Small intestine (tissue), 7 donors: ENCODE results near the gene CHRDL1. TPM values are rescaled to one million over a fixed set of nuclear protein-coding genes. Genes with fewer than 3 reads are reported as not detected.

Experiments
- DNase-seq, 2 donors: peaks; one replicate each; pipeline versions ENCODE4 v3.0.0 to v3.0.0-alpha.2; 2013
- FAIRE-seq: peaks from 2 replicates; lab custom pipeline; 2012; peaks lifted over from hg19 to GRCh38; lab: Jason Lieb, UNC
- H3K27ac ChIP-seq, 3 donors: one replicate each; pipeline ENCODE4 v1.5.1; 2013; ENCODE audit warnings: low read length in 2 of 3, mild to moderate bottlenecking in 2 of 3, control low read depth in 1 of 3, inconsistent platforms in 1 of 3, low read depth in 1 of 3, moderate library complexity in 1 of 3
- H3K27me3 ChIP-seq, 3 donors: one replicate each; pipeline ENCODE4 v1.6.1; 2013; ENCODE audit warnings: low read length in 3 of 3, inconsistent platforms in 1 of 3; ENCODE audit not compliant: control insufficient read depth in 3 of 3, insufficient read depth in 3 of 3
- H3K36me3 ChIP-seq, 3 donors: one replicate each; pipeline ENCODE4 v1.6.1; 2013; ENCODE audit warnings: low read length in 3 of 3, inconsistent platforms in 1 of 3, low read depth in 1 of 3, mild to moderate bottlenecking in 1 of 3, moderate library complexity in 1 of 3; ENCODE audit not compliant: control insufficient read depth in 3 of 3, insufficient read depth in 2 of 3
- H3K4me1 ChIP-seq, 3 donors: one replicate each; pipeline ENCODE4 v1.6.1; 2013; ENCODE audit warnings: low read length in 2 of 3, inconsistent platforms in 1 of 3, low read depth in 1 of 3, mild to moderate bottlenecking in 1 of 3, moderate library complexity in 1 of 3; ENCODE audit not compliant: control insufficient read depth in 3 of 3, insufficient read depth in 2 of 3
- H3K4me3 ChIP-seq, 3 donors: one replicate each; pipeline ENCODE4 v1.5.1; 2013; ENCODE audit warnings: low read length in 3 of 3, control low read depth in 1 of 3, inconsistent platforms in 1 of 3, low read depth in 1 of 3, mild to moderate bottlenecking in 1 of 3, moderate library complexity in 1 of 3
- H3K9me3 ChIP-seq, 2 donors: one replicate each; pipeline ENCODE4 v1.6.1; 2013; ENCODE audit warnings: low read depth in 1 of 2, low read length in 1 of 2; ENCODE audit not compliant: control insufficient read depth in 2 of 2, insufficient read depth in 1 of 2
- WGBS, 3 donors: extraction: QIAGEN DNeasy Blood & Tissue Kit; methylation state at CpG; one replicate each; pipeline ENCODE4 v1.1.7; 2013; 5-methylcytosine and 5-hydroxymethylcytosine counted together
- polyA plus RNA-seq, 4 donors: library from polyadenylated mRNA; stranded (reverse) in 3 of 4; unstranded in 1 of 4; fragments of 200-250 nt in 3 of 4; fragments of 120-200 nt in 1 of 4; gene quantifications; one replicate each; pipeline versions ENCODE4 v1.2.1 to v1.2.3, GENCODE V29; 2013
- donor health status: healthy with polysubstance abuse.
- donor health status: control.
- donor health status: control.
- donor health status: Bipolar disorder and iron deficiency.
- donor health status: healthy.

CHRDL1 gene
- polyA plus RNA-seq, 4 donors, result 0.45 to 26.9 (median 1.1) TPM

- no peak for FAIRE-seq
- H3K27me3 ChIP-seq, result no peaks in the 10 kb centered on the region
These were observed 96.9 kb downstream of the CHRDL1 start for GRCh38 chrX:110698696-110699095.

GRCh38 chrX:110692866-110693265 lies 102.8 kb downstream of the CHRDL1 start:
- Histone ChIP-seq H3K27me3 (no peaks in the 10 kb centered on the region), H3K36me3 (no peaks in the 10 kb centered on the region), H3K27ac (no peak overlapping the region), H3K9me3 (no peaks in the 10 kb centered on the region), H3K4me3 (no peak overlapping the region), H3K4me1 (no peaks in the 10 kb centered on the region)
- DNase-seq (no peak), FAIRE-seq (no peak)
- 19 to 36% (median 28%) methylated on average over 4 of the region's 4 CpGs for WGBS, 3 donors

More at GRCh38 chrX:110698696-110699095, 96.9 kb downstream of the CHRDL1 start:
- Histone ChIP-seq H3K36me3 (no peaks in the 10 kb centered on the region), H3K27ac (no peak overlapping the region), H3K4me1 (no peaks in the 10 kb centered on the region), H3K4me3 (no peak overlapping the region), H3K9me3 (no peaks in the 10 kb centered on the region)
- DNase-seq, result no peak

- FAIRE-seq (no peak), DNase-seq (no peak)
- Histone ChIP-seq H3K36me3 (no peaks in the 10 kb centered on the region), H3K27ac (no peak overlapping the region), H3K27me3 (no peaks in the 10 kb centered on the region), H3K4me3 (no peak overlapping the region), H3K9me3 (no peaks in the 10 kb centered on the region), H3K4me1 (no peaks in the 10 kb centered on the region)
- 75 to 88% (median 75%) methylated on average over 1 of the region's 1 CpG for WGBS, 3 donors
These were observed 104.2 kb downstream of the CHRDL1 start for GRCh38 chrX:110691446-110691845.

- H3K27me3 ChIP-seq, result no peaks in the 10 kb centered on the region
- no peak for FAIRE-seq
- H3K9me3 ChIP-seq, result no peaks in the 10 kb centered on the region
- no peak overlapping the region for H3K27ac ChIP-seq
- 43 to 76% (median 60%) methylated on average over 3 of the region's 3 CpGs for WGBS, 3 donors
- no peak for DNase-seq
- no peaks in the 10 kb centered on the region for H3K36me3 ChIP-seq
- H3K4me3 ChIP-seq, result no peak overlapping the region
- no peaks in the 10 kb centered on the region for H3K4me1 ChIP-seq
These were observed 111.0 kb downstream of the CHRDL1 start for GRCh38 chrX:110684653-110685052.

- H3K27ac ChIP-seq, result no peak overlapping the region
These were observed 111.7 kb downstream of the CHRDL1 start for GRCh38 chrX:110683925-110684324.

GRCh38 chrX:110678591-110678990 lies 117.0 kb downstream of the CHRDL1 start:
- no peaks in the 10 kb centered on the region for H3K4me1 ChIP-seq
- DNase-seq, result no peak
- H3K27me3 ChIP-seq, result no peaks in the 10 kb centered on the region
- H3K9me3 ChIP-seq, result no peaks in the 10 kb centered on the region
- H3K4me3 ChIP-seq, result no peak overlapping the region
- no peak overlapping the region for H3K27ac ChIP-seq
- WGBS, 3 donors, result 62 to 81% (median 69%) methylated on average over 1 of the region's 1 CpG
- no peak for FAIRE-seq
- no peaks in the 10 kb centered on the region for H3K36me3 ChIP-seq

More at GRCh38 chrX:110683925-110684324, 111.7 kb downstream of the CHRDL1 start:
- Histone ChIP-seq H3K27me3 (no peaks in the 10 kb centered on the region), H3K9me3 (no peaks in the 10 kb centered on the region), H3K4me3 (no peak overlapping the region), H3K36me3 (no peaks in the 10 kb centered on the region), H3K4me1 (no peaks in the 10 kb centered on the region)
- no peak for DNase-seq
- 72 to 80% (median 74%) methylated on average over 2 of the region's 2 CpGs for WGBS, 3 donors
- no peak for FAIRE-seq

GRCh38 chrX:110675886-110676285 lies 119.7 kb downstream of the CHRDL1 start:
- FAIRE-seq, result no peak
- 26 to 77% (median 36%) methylated on average over 1 of the region's 1 CpG for WGBS, 3 donors

GRCh38 chrX:110671068-110671803 lies 124.4 kb downstream of the CHRDL1 start:
- FAIRE-seq, result no peak
- WGBS, 3 donors, result 51 to 75% (median 61%) methylated on average over 3 of the region's 3 CpGs

More at GRCh38 chrX:110675886-110676285, 119.7 kb downstream of the CHRDL1 start:
- Histone ChIP-seq H3K4me3 (no peak overlapping the region), H3K27me3 (no peaks in the 10 kb centered on the region), H3K9me3 (no peaks in the 10 kb centered on the region), H3K36me3 (no peaks in the 10 kb centered on the region), H3K4me1 (no peaks in the 10 kb centered on the region), H3K27ac (no peak overlapping the region)
- no peak for DNase-seq

GRCh38 chrX:110669572-110669971 lies 126.0 kb downstream of the CHRDL1 start:
- WGBS, 3 donors, result 10 to 51% (median 47%) methylated on average over 1 of the region's 1 CpG
- H3K4me3 ChIP-seq, result no peak overlapping the region
- DNase-seq (no peak), FAIRE-seq (no peak)
- no peak overlapping the region for H3K27ac ChIP-seq
- no peaks in the 10 kb centered on the region for H3K9me3 ChIP-seq
- no peaks in the 10 kb centered on the region for H3K4me1 ChIP-seq
- H3K27me3 ChIP-seq, result no peaks in the 10 kb centered on the region
- H3K36me3 ChIP-seq, result no peaks in the 10 kb centered on the region

More at GRCh38 chrX:110671068-110671803, 124.4 kb downstream of the CHRDL1 start:
- H3K4me1 ChIP-seq, result no peaks in the 10 kb centered on the region
- H3K4me3 ChIP-seq, result no peak overlapping the region
- no peaks in the 10 kb centered on the region for H3K9me3 ChIP-seq
- DNase-seq, result no peak
- no peak overlapping the region for H3K27ac ChIP-seq
- no peaks in the 10 kb centered on the region for H3K27me3 ChIP-seq
- no peaks in the 10 kb centered on the region for H3K36me3 ChIP-seq
